Head of caudate nucleus (tissue), 42 donors: Measurements from ENCODE around the gene ANKRD10.

ENCODE experiments used
- DNase-seq, 42 donors: peaks; one replicate each; pipeline versions ENCODE4 v3.0.0 to v3.0.0-alpha.2; 2020 to 2021; ENCODE audit warnings: mixed read lengths in 7 of 42
- intact Hi-C: fragments of 100-400 bp; cut with DNase I; formaldehyde crosslinking; loops from one replicate; pipeline ENCODE4 v1.15.0; 2022

Gene ANKRD10

GRCh38 chr13:110921695-110922094 lies 6.8 kb upstream of the ANKRD10 start:
- intact Hi-C loops: loop anchor here (10.0 kb wide), 1 partner anchor 133 kb away; no protein-coding TSS in a partner anchor
- DNase-seq: no peak

- intact Hi-C loops: loop anchor here (10.0 kb wide), 1 partner anchor 134 kb away; no protein-coding TSS in a partner anchor
- DNase-seq: no peak
Observed at GRCh38 chr13:110921209-110921608, 6.3 kb upstream of the ANKRD10 start.

GRCh38 chr13:110920038-110920437 lies 5.2 kb upstream of the ANKRD10 start:
- no peak for DNase-seq
- intact Hi-C loops: loop anchor here (10.0 kb wide), 1 partner anchor 135 kb away; no protein-coding TSS in a partner anchor

GRCh38 chr13:110916301-110917142 lies 1.7 kb upstream of the ANKRD10 start:
- DNase-seq: no peak

GRCh38 chr13:110915874-110916206 lies 971 bp upstream of the ANKRD10 start:
- intact Hi-C loops: loop anchor here (5.0 to 10.0 kb wide), 3 partner anchors 204 to 539 kb away; partner anchors contain the start of gene ING1
- DNase-seq: peak in 2 of 42 donors; percentile 17 to 27

More at GRCh38 chr13:110916301-110917142, 1.7 kb upstream of the ANKRD10 start:
- intact Hi-C loops: loop anchor here (5.0 to 10.0 kb wide), 3 partner anchors 204 to 538 kb away; partner anchors contain the start of gene ING1

- peak; percentile 32 to 89 (median 80) for DNase-seq
- intact Hi-C loops: loop anchor here (5.0 to 10.0 kb wide), 3 partner anchors 202 to 540 kb away; partner anchors contain the start of gene ING1
Observed at GRCh38 chr13:110914331-110915056, 375 bp downstream of the ANKRD10 start.

GRCh38 chr13:110914081-110914330 lies 863 bp downstream of the ANKRD10 start:
- intact Hi-C loops: loop anchor here (10.0 kb wide), 2 partner anchors 241 to 541 kb away; no protein-coding TSS in a partner anchor

GRCh38 chr13:110913322-110914080 lies 1.4 kb downstream of the ANKRD10 start:
- DNase-seq: no peak
- intact Hi-C loops: loop anchor here (10.0 kb wide), 2 partner anchors 241 to 541 kb away; no protein-coding TSS in a partner anchor

More at GRCh38 chr13:110914081-110914330, 863 bp downstream of the ANKRD10 start:
- peak in 3 of 42 donors; percentile 30 to 63 (median 41) for DNase-seq

- no peak for DNase-seq
- intact Hi-C loops: loop anchor here (10.0 kb wide), 2 partner anchors 242 to 542 kb away; no protein-coding TSS in a partner anchor
Observed at GRCh38 chr13:110912651-110913051, 2.2 kb downstream of the ANKRD10 start.

GRCh38 chr13:110911880-110912279 lies 3.0 kb downstream of the ANKRD10 start:
- DNase-seq: no peak
- intact Hi-C loops: loop anchor here (10.0 kb wide), 2 partner anchors 243 to 543 kb away; no protein-coding TSS in a partner anchor

GRCh38 chr13:110910013-110910890 lies 4.6 kb downstream of the ANKRD10 start:
- DNase-seq: no peak
- intact Hi-C loops: loop anchor here (10.0 kb wide), 2 partner anchors 245 to 545 kb away; no protein-coding TSS in a partner anchor

GRCh38 chr13:110907951-110908898 lies 6.6 kb downstream of the ANKRD10 start:
- DNase-seq: no peak
- intact Hi-C loops: no loop called here

- intact Hi-C loops: no loop called here
- no peak for DNase-seq
Observed at GRCh38 chr13:110907301-110907700, 7.6 kb downstream of the ANKRD10 start.

GRCh38 chr13:110904748-110905147 lies 10.1 kb downstream of the ANKRD10 start:
- intact Hi-C loops: no loop called here
- no peak for DNase-seq

- DNase-seq: no peak
- intact Hi-C loops: no loop called here
Observed at GRCh38 chr13:110902370-110902769, 12.5 kb downstream of the ANKRD10 start.

GRCh38 chr13:110897521-110897920 lies 17.3 kb downstream of the ANKRD10 start:
- intact Hi-C loops: no loop called here
- DNase-seq: no peak

GRCh38 chr13:110897014-110897413 lies 17.9 kb downstream of the ANKRD10 start:
- intact Hi-C loops: no loop called here
- no peak for DNase-seq
